NB4 (cell line): Measurements from ENCODE around the gene RXRA.
A peak's percentile ranks its signal among the peaks of the same experiment; 100 is the strongest.

Experiments used
- DNase-seq: peaks from one replicate; pipeline ENCODE4 v3.0.0; 2010; ENCODE audit warnings: low read depth
- H3K4me3 ChIP-seq: one replicate; pipeline ENCODE4 v1.5.1; 2011; ENCODE audit warnings: mild to moderate bottlenecking, low read depth, low read length, moderate library complexity
- MYC ChIP-seq: IDR thresholded peaks from 2 replicates; pipeline ENCODE4 v1.6.1; 2011; ENCODE audit warnings: low read depth, low read length
- POLR2A ChIP-seq: IDR thresholded peaks from 2 replicates; pipeline ENCODE4 v1.6.1; 2011; ENCODE audit warnings: mild to moderate bottlenecking; ENCODE audit not compliant: insufficient read length; ENCODE audit errors: extremely low read depth
- TF ChIP-seq, protein P1 (sequence below): IDR thresholded peaks from 2 replicates; pipeline ENCODE4 v1.6.1; 2011; ENCODE audit warnings: low read depth, low read length
- TF ChIP-seq, protein P2 (sequence below): IDR thresholded peaks from one replicate; pipeline ENCODE4 v1.5.1; 2012; ENCODE audit warnings: low read depth, low read length

Gene RXRA

GRCh38 chr9:134455934-134456755 is 129.9 kb downstream of the RXRA start:
- peak; percentile 75 for DNase-seq
- no peak overlapping the region for H3K4me3 ChIP-seq
- TF ChIP-seq, protein P1, sequence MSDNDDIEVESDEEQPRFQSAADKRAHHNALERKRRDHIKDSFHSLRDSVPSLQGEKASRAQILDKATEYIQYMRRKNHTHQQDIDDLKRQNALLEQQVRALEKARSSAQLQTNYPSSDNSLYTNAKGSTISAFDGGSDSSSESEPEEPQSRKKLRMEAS, result no peak
- TF ChIP-seq, protein P2, sequence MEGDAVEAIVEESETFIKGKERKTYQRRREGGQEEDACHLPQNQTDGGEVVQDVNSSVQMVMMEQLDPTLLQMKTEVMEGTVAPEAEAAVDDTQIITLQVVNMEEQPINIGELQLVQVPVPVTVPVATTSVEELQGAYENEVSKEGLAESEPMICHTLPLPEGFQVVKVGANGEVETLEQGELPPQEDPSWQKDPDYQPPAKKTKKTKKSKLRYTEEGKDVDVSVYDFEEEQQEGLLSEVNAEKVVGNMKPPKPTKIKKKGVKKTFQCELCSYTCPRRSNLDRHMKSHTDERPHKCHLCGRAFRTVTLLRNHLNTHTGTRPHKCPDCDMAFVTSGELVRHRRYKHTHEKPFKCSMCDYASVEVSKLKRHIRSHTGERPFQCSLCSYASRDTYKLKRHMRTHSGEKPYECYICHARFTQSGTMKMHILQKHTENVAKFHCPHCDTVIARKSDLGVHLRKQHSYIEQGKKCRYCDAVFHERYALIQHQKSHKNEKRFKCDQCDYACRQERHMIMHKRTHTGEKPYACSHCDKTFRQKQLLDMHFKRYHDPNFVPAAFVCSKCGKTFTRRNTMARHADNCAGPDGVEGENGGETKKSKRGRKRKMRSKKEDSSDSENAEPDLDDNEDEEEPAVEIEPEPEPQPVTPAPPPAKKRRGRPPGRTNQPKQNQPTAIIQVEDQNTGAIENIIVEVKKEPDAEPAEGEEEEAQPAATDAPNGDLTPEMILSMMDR, result no peak
- TF ChIP-seq MYC (no peak), POLR2A (no peak)

DNA sequence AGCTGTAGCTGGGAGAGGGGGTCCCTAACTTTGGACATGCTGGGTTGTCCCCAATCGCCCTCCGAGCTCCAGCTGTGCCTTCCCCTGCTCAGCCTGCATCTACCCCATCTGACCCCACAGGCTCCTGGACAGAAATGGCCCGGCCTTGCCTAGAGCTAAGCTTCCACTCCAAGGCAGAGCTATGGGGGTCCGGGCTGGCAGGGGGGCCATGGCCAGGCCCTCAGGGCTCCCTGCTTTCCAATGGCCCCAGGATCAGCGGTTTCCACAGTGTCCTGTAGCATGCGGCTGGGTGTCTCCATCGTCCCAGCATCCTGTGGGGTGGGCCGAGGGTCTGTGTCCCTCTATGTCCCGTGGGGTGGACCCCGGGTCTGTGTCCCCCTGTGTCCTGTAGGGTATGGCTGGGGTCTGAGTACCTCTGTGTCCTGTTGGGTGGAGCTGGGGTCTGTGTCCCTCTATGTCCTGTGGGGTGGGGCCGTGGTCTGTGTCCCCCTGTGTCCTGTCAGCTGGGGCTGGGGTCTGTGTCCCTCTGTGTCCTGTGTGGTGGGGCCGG is 130.6 kb downstream of the RXRA start:
- no peak overlapping the region for H3K4me3 ChIP-seq
- no peak for TF ChIP-seq POLR2A
- TF ChIP-seq, protein P1, result no peak
- TF ChIP-seq, protein P2, result no peak
- DNase-seq, result no peak

DNA sequence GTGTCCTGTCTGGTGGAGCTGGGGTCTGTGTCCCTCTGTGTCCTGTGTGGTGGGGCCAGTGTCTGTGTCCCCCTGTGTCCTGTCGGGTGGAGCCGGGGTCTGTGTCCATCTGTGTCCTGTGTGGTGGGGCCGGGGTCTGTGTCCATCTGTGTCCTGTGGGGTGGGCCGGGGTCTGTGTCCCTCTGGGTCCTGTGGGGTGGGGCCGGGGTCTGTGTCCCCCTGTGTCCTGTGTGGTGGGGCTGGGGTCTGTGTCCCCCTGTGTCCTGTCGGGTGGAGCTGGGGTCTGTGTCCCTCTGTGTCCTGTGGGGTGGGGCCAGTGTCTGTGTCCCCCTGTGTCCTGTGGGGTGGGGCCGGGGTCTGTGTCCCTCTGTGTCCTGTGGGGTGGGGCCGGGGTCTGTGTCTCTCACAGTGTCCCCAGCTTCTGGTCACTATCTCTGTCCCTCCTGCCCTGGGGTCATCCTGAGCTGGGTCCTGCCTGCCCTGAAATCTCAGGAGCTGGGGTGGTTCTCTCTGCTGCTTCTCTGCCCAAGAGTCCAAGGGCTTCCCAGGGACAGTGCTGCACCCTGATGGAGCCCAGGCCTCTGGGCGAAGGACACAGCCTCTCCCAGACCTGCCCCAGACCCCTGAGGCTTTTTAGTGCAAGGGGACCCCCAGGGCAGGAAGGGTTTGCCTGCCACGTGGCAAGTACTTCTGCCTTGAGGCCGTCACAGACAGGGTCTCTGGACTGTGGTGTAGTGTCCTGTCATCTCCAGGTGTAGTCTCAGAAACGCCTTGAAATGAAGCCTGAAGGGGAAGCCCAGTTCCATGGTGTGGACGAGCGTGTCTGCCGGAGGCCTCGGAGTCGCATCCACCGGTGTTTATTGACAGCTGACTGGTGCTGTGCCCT is 131.3 kb downstream of the RXRA start:
- TF ChIP-seq, protein P2, result no peak
- no peak overlapping the region for H3K4me3 ChIP-seq
- no peak for DNase-seq

- TF ChIP-seq, protein P1, result no peak
- no peak for TF ChIP-seq MYC
- TF ChIP-seq POLR2A, result no peak
- TF ChIP-seq, protein P2, result no peak
- DNase-seq, result no peak
- no peak overlapping the region for H3K4me3 ChIP-seq
These were observed 132.2 kb downstream of the RXRA start for GRCh38 chr9:134458207-134459108.

- no peak overlapping the region for H3K4me3 ChIP-seq
- TF ChIP-seq, protein P2, result no peak
- TF ChIP-seq POLR2A (no peak), MYC (no peak)
- TF ChIP-seq, protein P1, result no peak
- DNase-seq, result peak; percentile 55
These were observed 132.9 kb downstream of the RXRA start for GRCh38 chr9:134459164-134459563.
